IPS-18a (cell line): ENCODE measurements around the gene PES1.
"Not testable (repeated sequence)": the region's sequence is repeated elsewhere in the genome, so short reads cannot be mapped to it uniquely, and the experiment has no call there.

Experiments used
- H3K27ac ChIP-seq: one replicate; pipeline ENCODE4 v1.5.1; 2013; ENCODE audit warnings: low read length
- H3K27me3 ChIP-seq: one replicate; pipeline ENCODE4 v1.6.1; 2013; ENCODE audit warnings: mild to moderate bottlenecking, low read length; ENCODE audit not compliant: control insufficient read depth, insufficient read depth
- H3K36me3 ChIP-seq: one replicate; pipeline ENCODE4 v1.6.1; 2013; ENCODE audit warnings: low read depth, low read length; ENCODE audit not compliant: control insufficient read depth
- H3K4me1 ChIP-seq: one replicate; pipeline ENCODE4 v1.6.1; 2013; ENCODE audit warnings: low read depth, low read length; ENCODE audit not compliant: control insufficient read depth
- H3K4me3 ChIP-seq: one replicate; pipeline ENCODE4 v1.5.1; 2013; ENCODE audit warnings: low read length
- H3K9ac ChIP-seq: one replicate; pipeline ENCODE4 v1.6.1; 2013; ENCODE audit warnings: mild to moderate bottlenecking, low read length, moderate library complexity
- H3K9me3 ChIP-seq: one replicate; pipeline ENCODE4 v1.6.1; 2013; ENCODE audit warnings: low read depth, low read length; ENCODE audit not compliant: control insufficient read depth

PES1 gene

GRCh38 chr22:30626413-30626812, 34.7 kb upstream of the PES1 start:
- H3K4me3 ChIP-seq, result no peak overlapping the region
- H3K36me3 ChIP-seq, result peaks cover 26% of the 10 kb centered on the region
- no peaks in the 10 kb centered on the region for H3K27me3 ChIP-seq
- H3K27ac ChIP-seq, result no peak overlapping the region
- H3K4me1 ChIP-seq, result no peaks in the 10 kb centered on the region
- H3K9ac ChIP-seq, result no peak overlapping the region
- H3K9me3 ChIP-seq, result no peaks in the 10 kb centered on the region

- not testable (repeated sequence) for H3K9ac ChIP-seq, H3K27me3 ChIP-seq, H3K27ac ChIP-seq, H3K4me1 ChIP-seq, H3K9me3 ChIP-seq, H3K4me3 ChIP-seq
- peaks cover 61% of the 10 kb centered on the region for H3K36me3 ChIP-seq
These were observed 28.2 kb upstream of the PES1 start for GRCh38 chr22:30619909-30620308.

DNA sequence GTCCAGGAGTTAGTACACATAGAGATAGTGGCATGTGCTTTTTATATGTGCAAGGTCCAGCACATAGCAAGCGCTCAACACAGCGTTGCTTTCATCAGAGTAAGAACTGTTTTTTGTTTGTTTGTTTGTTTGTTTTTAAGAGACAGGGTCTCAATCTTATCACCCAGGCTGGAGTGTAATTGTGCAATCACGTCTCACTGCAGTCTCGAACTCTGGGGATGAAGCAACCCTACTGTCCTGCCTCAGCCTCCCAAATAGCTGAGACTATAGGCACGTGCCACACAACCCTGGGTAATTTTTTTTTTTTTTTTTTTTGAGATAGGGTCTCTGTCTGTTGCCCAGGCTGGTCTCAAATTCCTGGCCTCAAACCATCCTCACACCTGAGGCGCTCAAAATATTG, 26.1 kb upstream of the PES1 start:
- Histone ChIP-seq H3K9ac (no peak overlapping the region), H3K27ac (no peak overlapping the region), H3K36me3 (peaks cover 60% of the 10 kb centered on the region), H3K4me1 (no peaks in the 10 kb centered on the region), H3K4me3 (no peak overlapping the region), H3K27me3 (no peaks in the 10 kb centered on the region), H3K9me3 (no peaks in the 10 kb centered on the region)

DNA sequence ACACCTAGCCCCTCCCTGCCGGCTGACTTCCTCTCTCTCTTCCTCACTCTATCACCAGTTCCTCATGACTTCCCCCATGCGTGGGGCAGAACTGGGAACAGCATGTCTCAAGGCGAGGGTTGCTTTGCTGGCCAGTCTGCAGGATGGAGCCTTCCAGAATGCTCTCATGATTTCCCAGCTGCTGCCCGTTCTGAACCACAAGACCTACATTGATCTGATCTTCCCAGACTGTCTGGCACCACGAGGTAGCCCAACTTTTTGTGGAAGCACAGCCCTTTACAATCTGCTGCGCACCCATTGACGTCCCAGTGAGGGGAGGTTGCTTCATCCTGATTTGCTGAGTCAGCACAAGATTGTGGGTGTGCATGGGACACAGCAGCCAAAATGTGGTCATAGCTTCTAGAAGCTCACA, 23.8 kb upstream of the PES1 start:
- peaks cover 56% of the 10 kb centered on the region for H3K36me3 ChIP-seq
- H3K27me3 ChIP-seq, result no peaks in the 10 kb centered on the region
- H3K4me1 ChIP-seq, result no peaks in the 10 kb centered on the region
- H3K27ac ChIP-seq, result no peak overlapping the region
- H3K4me3 ChIP-seq, result no peak overlapping the region
- H3K9me3 ChIP-seq, result no peaks in the 10 kb centered on the region
- H3K9ac ChIP-seq, result no peak overlapping the region

DNA sequence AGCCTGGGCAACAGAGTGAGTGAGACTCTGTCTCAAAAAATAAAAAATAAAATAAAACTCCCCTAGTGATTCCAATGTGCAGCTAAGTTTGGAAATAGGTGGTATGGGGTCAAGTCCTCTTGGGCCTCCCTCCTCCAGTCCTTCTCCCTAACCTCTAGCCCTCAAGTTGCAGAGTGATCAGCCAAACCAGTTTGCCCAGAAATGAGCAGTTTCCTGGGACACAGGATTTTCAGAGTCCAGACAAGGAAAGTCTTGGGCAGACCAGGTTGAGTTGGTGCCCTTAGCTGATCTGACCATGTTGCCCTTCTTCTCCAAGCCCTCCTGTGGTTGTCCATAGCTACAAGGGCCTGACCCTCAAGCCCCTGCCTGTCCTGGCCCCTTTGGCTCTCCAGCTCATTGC, 23.2 kb upstream of the PES1 start:
- H3K9me3 ChIP-seq, result no peaks in the 10 kb centered on the region
- H3K4me3 ChIP-seq, result no peak overlapping the region
- H3K36me3 ChIP-seq, result peaks cover 52% of the 10 kb centered on the region
- no peak overlapping the region for H3K27ac ChIP-seq
- H3K4me1 ChIP-seq, result no peaks in the 10 kb centered on the region
- H3K27me3 ChIP-seq, result no peaks in the 10 kb centered on the region
- no peak overlapping the region for H3K9ac ChIP-seq

DNA sequence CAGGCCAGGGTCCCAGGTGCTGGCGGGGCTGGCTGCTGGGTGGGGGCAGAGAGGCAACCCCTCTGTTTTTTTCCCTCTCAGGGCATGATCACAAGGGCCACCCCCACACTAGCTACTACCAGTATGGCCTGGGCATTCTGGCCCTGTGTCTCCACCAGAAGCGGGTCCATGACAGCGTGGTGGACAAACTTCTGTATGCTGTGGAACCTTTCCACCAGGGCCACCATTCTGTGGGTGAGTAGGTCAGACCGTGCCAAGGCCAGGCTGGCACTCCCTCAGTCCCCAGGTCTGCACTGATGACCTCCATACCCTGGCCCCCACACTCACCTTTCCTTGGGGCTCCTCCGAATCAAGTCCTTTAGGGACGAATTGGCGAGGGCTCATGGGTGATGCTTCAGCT, 22.6 kb upstream of the PES1 start:
- peaks cover under 1% of the 10 kb centered on the region for H3K4me1 ChIP-seq
- H3K4me3 ChIP-seq, result no peak overlapping the region
- peaks cover 47% of the 10 kb centered on the region for H3K36me3 ChIP-seq
- no peaks in the 10 kb centered on the region for H3K9me3 ChIP-seq
- H3K27me3 ChIP-seq, result no peaks in the 10 kb centered on the region
- H3K27ac ChIP-seq, result no peak overlapping the region
- H3K9ac ChIP-seq, result no peak overlapping the region

- Histone ChIP-seq H3K36me3 (peaks cover 39% of the 10 kb centered on the region), H3K27ac (no peak overlapping the region), H3K4me1 (peaks cover 9% of the 10 kb centered on the region), H3K9ac (no peak overlapping the region), H3K27me3 (no peaks in the 10 kb centered on the region), H3K4me3 (no peak overlapping the region), H3K9me3 (no peaks in the 10 kb centered on the region)
These were observed 21.1 kb upstream of the PES1 start for GRCh38 chr22:30612789-30613188.

GRCh38 chr22:30611197-30611596, 19.5 kb upstream of the PES1 start:
- H3K27me3 ChIP-seq, result no peaks in the 10 kb centered on the region
- H3K36me3 ChIP-seq, result peaks cover 33% of the 10 kb centered on the region
- H3K4me3 ChIP-seq, result no peak overlapping the region
- H3K27ac ChIP-seq, result no peak overlapping the region
- no peak overlapping the region for H3K9ac ChIP-seq
- no peaks in the 10 kb centered on the region for H3K9me3 ChIP-seq
- peaks cover 9% of the 10 kb centered on the region for H3K4me1 ChIP-seq

- Histone ChIP-seq H3K27me3 (no peaks in the 10 kb centered on the region), H3K9me3 (no peaks in the 10 kb centered on the region), H3K36me3 (peaks cover 27% of the 10 kb centered on the region), H3K27ac (no peak overlapping the region), H3K9ac (no peak overlapping the region), H3K4me3 (no peak overlapping the region), H3K4me1 (peaks cover 13% of the 10 kb centered on the region)
These were observed 18.6 kb upstream of the PES1 start for GRCh38 chr22:30610299-30610698.

DNA sequence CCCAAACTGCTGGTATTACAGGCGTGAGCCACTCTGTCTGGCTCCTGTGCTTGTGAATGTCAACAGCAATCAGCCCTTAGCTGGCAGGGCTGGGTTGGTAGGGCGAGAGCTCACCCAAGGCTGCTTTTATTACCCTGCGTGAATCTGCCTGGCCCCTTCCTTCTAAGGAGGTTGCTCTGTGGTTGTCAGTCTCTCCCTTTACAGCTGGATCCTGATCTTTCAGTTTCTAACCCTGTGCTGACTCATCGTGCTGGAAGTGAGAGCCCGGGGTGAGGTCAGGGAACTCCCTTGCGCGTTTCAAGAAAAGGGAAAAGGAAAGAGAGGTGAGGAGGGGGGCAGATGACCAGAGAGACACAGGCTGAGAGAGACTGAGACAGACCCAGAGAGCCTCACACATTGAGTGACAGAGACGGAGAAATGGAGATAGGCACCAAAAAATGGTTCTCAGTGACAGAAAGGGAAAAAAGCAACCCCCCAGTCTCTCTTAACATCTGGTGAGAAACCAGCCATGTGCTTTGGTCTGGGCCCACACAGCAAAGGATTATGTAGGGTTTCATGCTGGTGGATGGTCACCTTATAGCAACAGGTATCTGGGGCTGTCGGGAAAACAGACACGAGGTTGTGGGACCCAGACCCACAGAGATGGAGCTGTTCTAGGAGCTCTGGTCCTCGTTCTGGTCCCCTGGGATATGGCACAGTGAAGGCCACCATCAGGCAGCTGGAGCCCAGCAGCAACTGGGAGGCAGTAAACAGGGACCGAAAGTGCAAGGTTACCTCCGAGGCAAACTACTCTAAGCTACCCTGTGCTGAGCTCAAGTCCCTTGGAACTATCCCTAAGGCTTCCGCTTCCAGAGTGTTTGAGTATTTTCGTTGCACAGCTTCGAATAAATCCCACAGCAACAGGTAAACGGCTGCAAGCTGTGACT, 17.8 kb upstream of the PES1 start:
- no peaks in the 10 kb centered on the region for H3K27me3 ChIP-seq
- no peak overlapping the region for H3K9ac ChIP-seq
- H3K4me1 ChIP-seq, result peaks cover 13% of the 10 kb centered on the region
- no peak overlapping the region for H3K4me3 ChIP-seq
- no peak overlapping the region for H3K27ac ChIP-seq
- H3K36me3 ChIP-seq, result peaks cover 23% of the 10 kb centered on the region
- no peaks in the 10 kb centered on the region for H3K9me3 ChIP-seq

- peaks cover 12% of the 10 kb centered on the region for H3K36me3 ChIP-seq
- H3K9ac ChIP-seq, result peak overlapping the region; percentile 61
- no peaks in the 10 kb centered on the region for H3K9me3 ChIP-seq
- no peak overlapping the region for H3K27ac ChIP-seq
- H3K4me1 ChIP-seq, result peaks cover 13% of the 10 kb centered on the region
- H3K27me3 ChIP-seq, result no peaks in the 10 kb centered on the region
- peak overlapping the region; percentile 71 for H3K4me3 ChIP-seq
These were observed 16.2 kb upstream of the PES1 start for GRCh38 chr22:30607939-30608338.

DNA sequence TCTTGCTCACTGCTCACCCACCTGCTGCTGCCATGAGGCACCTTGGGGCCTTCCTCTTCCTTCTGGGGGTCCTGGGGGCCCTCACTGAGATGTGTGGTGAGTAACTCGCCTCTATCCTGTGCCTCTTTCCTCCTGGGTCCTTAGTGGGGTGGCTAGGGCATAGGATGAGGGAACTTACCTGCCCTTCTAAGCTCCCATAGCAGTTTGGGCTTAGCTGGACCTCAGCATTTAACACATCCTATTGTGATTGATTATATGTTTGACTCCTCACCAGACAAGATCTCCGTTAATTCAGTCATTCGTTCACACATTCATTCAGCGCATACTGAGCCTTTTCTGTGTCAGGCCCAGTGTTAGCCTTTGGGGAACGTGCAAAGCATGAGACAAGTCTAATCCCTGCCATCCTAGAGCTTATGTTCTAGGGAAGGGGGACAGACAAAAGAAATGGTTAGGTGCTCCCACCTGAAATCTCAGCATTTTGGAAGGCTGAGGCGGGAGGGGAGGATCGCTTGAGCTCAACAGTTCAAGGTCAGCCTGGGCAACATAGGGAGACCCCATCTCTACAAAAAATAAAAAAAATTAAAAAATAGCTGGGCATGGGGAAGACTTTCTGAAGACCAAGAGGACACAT, 15.7 kb upstream of the PES1 start:
- Histone ChIP-seq H3K9ac (peak overlapping the region; percentile 61), H3K36me3 (peaks cover 9% of the 10 kb centered on the region), H3K9me3 (no peaks in the 10 kb centered on the region), H3K27me3 (no peaks in the 10 kb centered on the region), H3K4me3 (peak overlapping the region; percentile 71), H3K27ac (peak overlapping the region; percentile 25), H3K4me1 (peaks cover 13% of the 10 kb centered on the region)
